ENCODE data around the gene SKA1. TPM values are rescaled to one million over a fixed set of nuclear protein-coding genes. Genes with fewer than 3 reads are reported as not detected.

SKA1 gene
- polyA plus RNA-seq, 1 donor from 2014 or later, result 0.97 TPM

DNA sequence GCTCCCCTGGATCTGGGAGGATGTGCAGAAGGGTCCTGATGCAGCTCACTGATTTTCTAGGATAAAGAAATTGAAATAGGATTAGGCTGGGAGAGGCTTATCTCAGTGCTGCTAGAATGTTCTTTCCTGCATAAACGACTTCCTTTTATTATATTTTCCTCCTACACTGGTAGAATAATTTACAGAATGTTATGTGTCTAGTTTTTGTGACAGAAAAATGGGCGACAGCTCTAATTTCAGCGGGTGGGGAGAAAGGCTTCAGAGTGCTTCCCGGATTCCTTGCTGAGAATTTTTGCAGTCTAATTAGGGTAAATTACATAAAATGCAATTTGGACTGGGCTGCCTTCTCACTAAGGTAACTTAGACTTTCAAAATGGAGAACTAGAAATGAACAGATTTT, 66.2 kb downstream of the SKA1 start:
- Histone ChIP-seq H3K36me3 (ENCODE audit: insufficient read depth, low read length) (no peaks in the 10 kb centered on the region), H3K79me2 (replicated peaks; ENCODE audit: insufficient read depth, low read length) (no peaks in the 10 kb centered on the region), H3K4me3 (ENCODE audit: low read length) (no peak overlapping the region), H3K27ac (ENCODE audit: low read length) (no peak overlapping the region), H3K9me2 (ENCODE audit: insufficient read depth, low read length) (no peaks in the 10 kb centered on the region), H3F3A (ENCODE audit: insufficient read depth, low read length, poor library complexity, severe bottlenecking) (no peaks in the 10 kb centered on the region), H4K20me1 (ENCODE audit: insufficient read depth) (no peaks in the 10 kb centered on the region), H3K9me3 (ENCODE audit: low read length) (no peaks in the 10 kb centered on the region), H3K4me2 (ENCODE audit: low read length) (no peak overlapping the region), H3K9ac (ENCODE audit: low read length) (no peak overlapping the region), H2AFZ (ENCODE audit: low read depth, low read length) (no peak overlapping the region), H3K27me3 (ENCODE audit: insufficient read depth, low read depth, low read length) (no peaks in the 10 kb centered on the region)
- TF ChIP-seq RAD21 (conservative IDR thresholded peaks at IDR 0.05), result no peak
- no peak for TF ChIP-seq TAF1 (IDR thresholded peaks at IDR 0.05; ENCODE audit: low read depth)
- TF ChIP-seq, protein P1, sequence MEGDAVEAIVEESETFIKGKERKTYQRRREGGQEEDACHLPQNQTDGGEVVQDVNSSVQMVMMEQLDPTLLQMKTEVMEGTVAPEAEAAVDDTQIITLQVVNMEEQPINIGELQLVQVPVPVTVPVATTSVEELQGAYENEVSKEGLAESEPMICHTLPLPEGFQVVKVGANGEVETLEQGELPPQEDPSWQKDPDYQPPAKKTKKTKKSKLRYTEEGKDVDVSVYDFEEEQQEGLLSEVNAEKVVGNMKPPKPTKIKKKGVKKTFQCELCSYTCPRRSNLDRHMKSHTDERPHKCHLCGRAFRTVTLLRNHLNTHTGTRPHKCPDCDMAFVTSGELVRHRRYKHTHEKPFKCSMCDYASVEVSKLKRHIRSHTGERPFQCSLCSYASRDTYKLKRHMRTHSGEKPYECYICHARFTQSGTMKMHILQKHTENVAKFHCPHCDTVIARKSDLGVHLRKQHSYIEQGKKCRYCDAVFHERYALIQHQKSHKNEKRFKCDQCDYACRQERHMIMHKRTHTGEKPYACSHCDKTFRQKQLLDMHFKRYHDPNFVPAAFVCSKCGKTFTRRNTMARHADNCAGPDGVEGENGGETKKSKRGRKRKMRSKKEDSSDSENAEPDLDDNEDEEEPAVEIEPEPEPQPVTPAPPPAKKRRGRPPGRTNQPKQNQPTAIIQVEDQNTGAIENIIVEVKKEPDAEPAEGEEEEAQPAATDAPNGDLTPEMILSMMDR (IDR thresholded peaks at IDR 0.05; ENCODE audit: poor library complexity, severe bottlenecking), result no peak
- no peak for TF ChIP-seq SMC3 (conservative IDR thresholded peaks at IDR 0.05; ENCODE audit: poor library complexity)
- TF ChIP-seq EP300 (conservative IDR thresholded peaks at IDR 0.05; ENCODE audit: poor library complexity, severe bottlenecking), result no peak
- TF ChIP-seq EZH2 (IDR thresholded peaks at IDR 0.05; ENCODE audit: borderline replicate concordance, insufficient read depth, low read length, poor library complexity, severe bottlenecking), result no peak
- TF ChIP-seq MXI1 (conservative IDR thresholded peaks at IDR 0.05; ENCODE audit: poor library complexity, severe bottlenecking), result no peak
- TF ChIP-seq POLR2AphosphoS5 (IDR thresholded peaks at IDR 0.05), result no peak
- TF ChIP-seq, protein P2, sequence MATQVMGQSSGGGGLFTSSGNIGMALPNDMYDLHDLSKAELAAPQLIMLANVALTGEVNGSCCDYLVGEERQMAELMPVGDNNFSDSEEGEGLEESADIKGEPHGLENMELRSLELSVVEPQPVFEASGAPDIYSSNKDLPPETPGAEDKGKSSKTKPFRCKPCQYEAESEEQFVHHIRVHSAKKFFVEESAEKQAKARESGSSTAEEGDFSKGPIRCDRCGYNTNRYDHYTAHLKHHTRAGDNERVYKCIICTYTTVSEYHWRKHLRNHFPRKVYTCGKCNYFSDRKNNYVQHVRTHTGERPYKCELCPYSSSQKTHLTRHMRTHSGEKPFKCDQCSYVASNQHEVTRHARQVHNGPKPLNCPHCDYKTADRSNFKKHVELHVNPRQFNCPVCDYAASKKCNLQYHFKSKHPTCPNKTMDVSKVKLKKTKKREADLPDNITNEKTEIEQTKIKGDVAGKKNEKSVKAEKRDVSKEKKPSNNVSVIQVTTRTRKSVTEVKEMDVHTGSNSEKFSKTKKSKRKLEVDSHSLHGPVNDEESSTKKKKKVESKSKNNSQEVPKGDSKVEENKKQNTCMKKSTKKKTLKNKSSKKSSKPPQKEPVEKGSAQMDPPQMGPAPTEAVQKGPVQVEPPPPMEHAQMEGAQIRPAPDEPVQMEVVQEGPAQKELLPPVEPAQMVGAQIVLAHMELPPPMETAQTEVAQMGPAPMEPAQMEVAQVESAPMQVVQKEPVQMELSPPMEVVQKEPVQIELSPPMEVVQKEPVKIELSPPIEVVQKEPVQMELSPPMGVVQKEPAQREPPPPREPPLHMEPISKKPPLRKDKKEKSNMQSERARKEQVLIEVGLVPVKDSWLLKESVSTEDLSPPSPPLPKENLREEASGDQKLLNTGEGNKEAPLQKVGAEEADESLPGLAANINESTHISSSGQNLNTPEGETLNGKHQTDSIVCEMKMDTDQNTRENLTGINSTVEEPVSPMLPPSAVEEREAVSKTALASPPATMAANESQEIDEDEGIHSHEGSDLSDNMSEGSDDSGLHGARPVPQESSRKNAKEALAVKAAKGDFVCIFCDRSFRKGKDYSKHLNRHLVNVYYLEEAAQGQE (IDR thresholded peaks at IDR 0.05; ENCODE audit: borderline replicate concordance), result no peak

DNA sequence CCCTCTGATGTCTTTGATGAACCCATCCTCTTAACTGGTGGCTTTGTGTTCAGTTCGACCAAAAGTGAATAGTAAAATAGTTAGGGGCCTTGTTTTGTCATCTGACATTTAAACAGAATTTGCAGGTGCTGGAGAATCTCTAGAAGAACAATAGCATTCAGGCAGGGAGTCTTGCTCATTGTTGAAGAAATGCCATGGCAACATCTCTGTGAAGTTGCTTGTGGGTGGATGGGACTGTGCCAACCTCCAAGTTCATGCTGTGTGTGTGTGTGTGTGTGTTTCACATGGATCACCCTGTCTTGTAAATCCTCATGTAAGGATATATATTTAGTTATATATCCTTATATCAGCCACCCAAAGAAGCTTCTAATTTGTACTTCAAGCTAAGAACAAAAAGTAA, 66.7 kb downstream of the SKA1 start:
- Histone ChIP-seq H3K4me3 (ENCODE audit: low read length) (no peak overlapping the region), H3K9me3 (ENCODE audit: low read length) (no peaks in the 10 kb centered on the region), H3K27me3 (ENCODE audit: insufficient read depth, low read depth, low read length) (no peaks in the 10 kb centered on the region), H3K4me2 (ENCODE audit: low read length) (no peak overlapping the region), H4K20me1 (ENCODE audit: insufficient read depth) (no peaks in the 10 kb centered on the region), H2AFZ (ENCODE audit: low read depth, low read length) (no peak overlapping the region), H3K27ac (ENCODE audit: low read length) (no peak overlapping the region), H3K79me2 (replicated peaks; ENCODE audit: insufficient read depth, low read length) (no peaks in the 10 kb centered on the region), H3K9ac (ENCODE audit: low read length) (no peak overlapping the region), H3F3A (ENCODE audit: insufficient read depth, low read length, poor library complexity, severe bottlenecking) (no peaks in the 10 kb centered on the region), H3K9me2 (ENCODE audit: insufficient read depth, low read length) (no peaks in the 10 kb centered on the region), H3K36me3 (ENCODE audit: insufficient read depth, low read length) (no peaks in the 10 kb centered on the region)
- TF ChIP-seq, protein P1 (IDR thresholded peaks at IDR 0.05; ENCODE audit: poor library complexity, severe bottlenecking), result no peak
- no peak for TF ChIP-seq SMC3 (conservative IDR thresholded peaks at IDR 0.05; ENCODE audit: poor library complexity)
- no peak for TF ChIP-seq TAF1 (IDR thresholded peaks at IDR 0.05; ENCODE audit: low read depth)
- TF ChIP-seq RAD21 (conservative IDR thresholded peaks at IDR 0.05), result no peak
- TF ChIP-seq EZH2 (IDR thresholded peaks at IDR 0.05; ENCODE audit: borderline replicate concordance, insufficient read depth, low read length, poor library complexity, severe bottlenecking), result no peak
- no peak for TF ChIP-seq MXI1 (conservative IDR thresholded peaks at IDR 0.05; ENCODE audit: poor library complexity, severe bottlenecking)

Other genes with a start within 250 kb of the SKA1 start
- gene MYO5B, start 179.9 kb upstream of the SKA1 start, polyA plus RNA-seq, result 0.38 and 0.42 TPM in 2 replicates
- 0.26 and 0.64 TPM in 2 replicates for gene CFAP53, start 108.6 kb upstream of the SKA1 start, polyA plus RNA-seq
- gene MBD1, start 93.5 kb upstream of the SKA1 start, polyA plus RNA-seq, result 106 and 130 TPM in 2 replicates
- 99.8 and 133 TPM in 2 replicates for gene CXXC1, start 87.4 kb upstream of the SKA1 start, polyA plus RNA-seq
- gene MAPK4, start 185.0 kb downstream of the SKA1 start, polyA plus RNA-seq, result 12.7 and 16.9 TPM in 2 replicates

Measured in neural cell (in vitro differentiated cells).